Stimulated activated CD8-positive, alpha-beta memory T cell treated with anti-CD3 and anti-CD28 coated beads, Interleukin-12 subunit alpha, Interleukin-12 subunit beta, amount 100 ng/mL, for 4 hours (primary cell): Measurements from ENCODE around the gene ZFP91.

Experiments used
- DNase-seq: peaks from one replicate; pipeline ENCODE4 v3.0.0-alpha.2; 2020; ENCODE audit warnings: low read depth

Gene ZFP91

GRCh38 chr11:58586998-58587397, 8.1 kb downstream of the ZFP91 start:
- no peak for DNase-seq

GRCh38 chr11:58591659-58592058, 12.8 kb downstream of the ZFP91 start:
- DNase-seq = no peak

DNA sequence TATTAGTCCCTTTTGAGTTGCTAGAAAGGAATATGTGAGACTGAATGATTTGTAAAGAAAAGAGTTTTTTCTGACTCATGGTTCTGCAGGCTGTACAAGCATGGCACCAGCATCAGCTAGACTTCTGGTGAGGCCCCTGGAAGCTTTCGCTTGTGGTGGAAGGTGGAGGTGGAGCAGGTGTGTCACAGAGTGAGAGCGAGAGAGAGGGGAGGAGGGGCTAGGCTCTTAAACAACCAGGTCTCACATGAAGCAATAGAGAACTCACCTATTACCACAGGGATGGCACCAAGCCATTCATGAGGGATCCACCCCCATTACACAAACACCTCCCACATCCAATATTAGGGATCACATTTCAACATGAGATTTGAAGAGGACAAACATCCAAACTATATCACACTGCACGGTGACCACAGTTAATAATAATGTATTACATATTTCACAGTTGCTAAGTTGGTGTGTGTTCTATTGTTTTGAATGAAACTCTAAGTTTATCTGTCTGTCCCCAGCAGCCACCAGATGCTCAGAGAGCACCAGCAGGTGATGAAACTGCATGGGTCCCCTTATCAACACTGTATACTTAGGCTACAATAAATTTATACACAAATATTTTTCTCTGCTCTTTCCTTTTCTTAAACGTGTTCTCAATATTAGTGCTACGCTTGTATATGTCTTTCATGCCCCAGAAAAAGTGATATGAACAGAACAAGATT, 14.1 kb downstream of the ZFP91 start:
- peak; percentile 24 for DNase-seq

GRCh38 chr11:58594826-58595225, 16.0 kb downstream of the ZFP91 start:
- DNase-seq = no peak

DNA sequence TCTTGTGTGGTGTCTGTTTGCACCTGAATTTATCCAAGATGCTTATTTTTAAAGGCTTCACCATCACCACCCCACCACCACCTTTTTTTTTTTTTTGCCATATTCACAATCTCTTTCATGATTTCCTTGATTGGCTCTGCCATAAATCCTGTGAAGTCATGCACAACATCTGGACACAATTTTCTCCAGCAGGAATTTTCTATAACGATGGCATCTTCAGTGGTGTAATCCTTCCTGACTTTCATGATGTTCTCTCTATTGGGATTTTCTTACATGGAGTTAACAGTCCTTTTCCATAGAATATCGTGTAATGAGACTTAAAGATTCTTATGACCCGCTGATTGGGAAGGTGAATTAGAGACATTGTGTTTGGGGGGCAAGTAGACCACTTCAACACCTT, 17.8 kb downstream of the ZFP91 start:
- no peak for DNase-seq

DNA sequence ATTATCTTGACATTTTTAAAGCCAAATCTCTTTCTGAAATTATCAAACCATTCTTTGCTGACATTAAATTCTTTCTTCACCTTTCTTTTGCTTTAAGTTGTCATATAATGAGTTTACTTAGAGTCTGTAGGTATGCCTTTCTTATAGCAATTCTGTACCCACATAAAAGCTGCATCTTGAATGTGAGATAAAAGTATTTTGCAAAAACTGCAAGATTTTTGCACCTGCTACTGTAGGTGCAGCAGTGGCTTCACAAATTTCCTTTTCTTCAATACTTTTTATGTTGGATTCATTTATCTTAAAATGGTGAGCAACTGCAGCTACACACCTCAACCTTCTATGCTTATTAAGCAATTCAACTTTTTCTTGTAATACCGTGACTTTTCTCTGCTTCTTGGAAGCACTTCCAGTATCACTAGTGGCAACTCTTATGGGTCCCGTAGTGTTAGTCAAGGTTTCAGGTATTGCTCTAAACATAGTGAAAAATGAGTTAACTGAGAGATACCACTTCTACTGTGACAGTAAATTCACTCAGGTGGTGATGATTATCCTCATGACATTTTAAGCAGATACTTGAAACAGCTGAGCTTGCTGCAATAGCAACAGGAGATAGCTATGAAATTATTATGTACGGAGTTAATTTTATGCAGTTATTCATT, 18.8 kb downstream of the ZFP91 start:
- DNase-seq = no peak

DNA sequence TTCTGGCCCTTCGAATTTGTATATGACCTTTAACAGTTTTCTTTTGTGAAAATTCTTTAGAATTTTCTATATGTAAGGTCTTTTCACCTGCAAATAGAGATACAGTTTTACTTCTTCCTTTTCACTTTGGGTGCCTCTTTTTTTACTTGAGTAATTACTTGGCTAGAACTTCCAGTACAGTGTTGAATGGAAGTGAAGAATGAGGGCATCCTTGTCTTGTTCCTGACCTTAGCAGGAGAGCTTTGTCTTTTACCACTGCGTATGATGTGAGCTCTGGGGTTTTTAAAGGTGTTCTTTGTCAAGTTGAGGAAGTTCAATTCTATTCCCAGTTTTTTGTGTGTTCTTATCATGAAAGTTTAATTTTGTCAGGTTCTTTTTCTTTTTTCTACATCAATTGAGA, 21.6 kb downstream of the ZFP91 start:
- DNase-seq = no peak

- DNase-seq = no peak
Observed at GRCh38 chr11:58606930-58607714, 28.3 kb downstream of the ZFP91 start.

GRCh38 chr11:58608331-58608730, 29.5 kb downstream of the ZFP91 start:
- no peak for DNase-seq

DNA sequence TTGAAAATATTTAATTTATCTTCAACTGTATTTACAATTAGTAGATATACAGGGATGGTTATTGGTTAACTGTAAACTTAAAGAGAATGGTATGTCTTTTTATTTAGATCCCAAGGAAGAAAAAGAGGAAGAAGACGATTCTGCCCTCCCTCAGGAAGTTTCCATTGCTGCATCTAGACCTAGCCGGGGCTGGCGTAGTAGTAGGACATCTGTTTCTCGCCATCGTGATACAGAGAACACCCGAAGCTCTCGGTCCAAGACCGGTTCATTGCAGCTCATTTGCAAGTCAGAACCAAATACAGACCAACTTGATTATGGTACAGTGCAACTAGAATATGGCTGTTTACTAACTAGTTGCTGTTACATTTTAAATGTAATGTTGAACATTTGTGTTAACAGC, 30.9 kb downstream of the ZFP91 start:
- DNase-seq = no peak

GRCh38 chr11:58613228-58613627, 34.4 kb downstream of the ZFP91 start:
- DNase-seq = no peak

DNA sequence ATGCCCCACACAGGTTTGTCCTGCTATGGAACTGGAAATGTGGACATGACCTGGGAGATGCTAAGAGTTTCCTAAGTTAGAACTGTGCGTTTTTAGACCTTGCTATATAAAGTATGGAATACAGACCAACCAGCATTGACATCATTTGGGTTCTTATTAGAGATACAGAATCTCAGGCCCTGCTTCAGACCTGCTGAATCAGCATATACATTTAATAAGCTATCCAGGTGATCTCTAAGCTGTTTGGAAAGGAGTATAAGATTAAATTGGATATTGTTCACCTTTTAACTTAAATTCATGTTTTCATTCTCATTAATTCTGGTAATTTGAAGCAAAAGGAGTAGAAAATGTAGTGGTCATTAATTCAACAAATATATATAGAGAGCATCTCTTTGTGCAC, 36.7 kb downstream of the ZFP91 start:
- no peak for DNase-seq

DNA sequence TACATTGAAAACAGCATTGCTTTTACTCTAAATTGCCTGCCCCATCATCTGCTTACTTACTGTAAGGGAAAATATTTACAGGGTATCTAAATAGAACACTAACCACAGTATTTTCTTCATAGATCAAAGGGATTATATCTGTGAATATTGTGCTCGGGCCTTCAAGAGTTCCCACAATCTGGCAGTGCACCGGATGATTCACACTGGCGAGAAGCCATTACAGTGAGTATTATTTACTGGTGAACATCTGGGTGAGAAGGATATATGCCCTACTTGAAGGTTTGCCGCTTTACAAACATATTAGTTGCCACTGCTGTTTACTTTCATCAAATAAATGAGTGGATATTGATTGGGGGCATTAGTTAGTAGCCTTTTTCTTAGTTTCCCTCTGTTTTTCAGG, 37.7 kb downstream of the ZFP91 start:
- no peak for DNase-seq

GRCh38 chr11:58617976-58618557, 39.2 kb downstream of the ZFP91 start:
- DNase-seq = no peak

- no peak for DNase-seq
Observed at GRCh38 chr11:58621586-58622262, 42.9 kb downstream of the ZFP91 start.

GRCh38 chr11:58622344-58622743, 43.5 kb downstream of the ZFP91 start, which contains the start of gene CNTF:
Gene CNTF (plus strand): TSS chr11:58622665. CDS start chr11:58622753, 88 bp downstream.
- no peak for DNase-seq

DNA sequence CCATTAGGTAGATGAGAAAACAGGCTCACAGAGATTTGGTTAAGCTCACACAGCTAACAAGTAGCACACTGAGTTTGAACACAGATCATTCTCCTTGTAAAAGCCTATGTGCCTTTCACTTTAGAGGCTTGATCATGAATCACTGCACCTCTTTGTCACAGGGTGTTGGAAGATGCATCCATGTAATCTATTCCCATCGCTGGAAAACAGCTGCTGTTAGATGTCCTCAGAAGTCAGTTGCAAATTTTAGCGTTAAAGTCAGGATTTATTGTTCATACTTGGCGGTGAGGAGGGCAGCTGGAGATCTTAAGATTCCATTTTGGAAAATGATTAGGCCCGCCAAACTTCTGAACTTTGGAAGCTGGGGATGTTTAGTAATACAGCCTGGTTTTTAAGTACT, 46.2 kb downstream of the ZFP91 start:
- DNase-seq = no peak

GRCh38 chr11:58625826-58626460, 47.1 kb downstream of the ZFP91 start:
- DNase-seq = no peak

DNA sequence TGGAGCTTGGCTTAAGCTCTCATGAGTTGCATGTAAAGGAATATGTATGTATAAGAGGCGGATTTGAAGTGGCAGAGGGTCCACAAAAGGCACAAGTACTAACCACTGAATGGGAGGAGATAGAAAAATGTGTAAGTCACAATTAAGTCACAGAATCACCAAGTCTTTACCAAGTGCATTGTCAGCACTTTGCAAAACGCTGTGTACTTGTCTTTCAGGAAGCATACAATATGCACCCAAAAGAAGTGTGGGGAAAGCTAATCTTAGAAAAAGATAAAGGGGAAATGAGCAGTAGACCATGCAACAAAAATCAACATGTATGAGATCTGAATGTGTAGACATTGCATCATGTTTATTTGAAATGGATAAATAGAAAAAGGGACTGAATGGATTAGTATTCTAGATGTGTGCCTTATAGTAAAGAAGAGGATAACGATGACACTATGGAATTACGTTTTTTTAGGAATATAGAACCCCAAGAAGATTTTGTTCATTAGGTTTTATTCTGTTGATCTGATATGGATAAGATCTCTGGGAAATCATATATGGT, 48.1 kb downstream of the ZFP91 start:
- no peak for DNase-seq

DNA sequence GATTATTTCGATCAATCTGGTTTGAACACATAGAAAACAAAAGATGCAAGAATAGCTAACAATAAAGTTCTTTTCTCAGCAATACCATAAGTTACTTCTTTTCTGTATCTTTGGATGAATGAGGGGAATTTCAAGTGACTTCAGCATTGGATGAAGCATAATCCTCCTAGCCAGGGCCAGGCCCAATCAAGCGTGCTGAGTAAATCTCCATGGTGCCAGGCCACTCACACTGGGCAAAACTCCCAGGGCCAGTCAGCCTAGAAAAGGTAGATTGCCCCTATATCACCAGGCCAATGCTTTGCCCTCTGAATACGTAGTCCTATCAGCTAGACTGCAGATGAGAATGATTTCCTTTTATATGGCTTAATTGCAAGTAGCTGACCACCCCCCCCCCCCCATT, 49.6 kb downstream of the ZFP91 start:
- DNase-seq = no peak

GRCh38 chr11:58629857-58630256, 51.0 kb downstream of the ZFP91 start:
- DNase-seq = no peak
